ENCODE measurements around the gene APOL4.

GRCh38 chr22:36225333-36225922, 23.8 kb upstream of the APOL4 start:
- TF ChIP-seq CTCF (IDR thresholded peaks at IDR 0.05; ENCODE audit: insufficient read depth, low read depth, low read length) (no peak), EZH2 (IDR thresholded peaks at IDR 0.05; ENCODE audit: insufficient read depth, low read length) (no peak)

Measured in astrocyte (in vitro differentiated cells and primary cell).